GM04503 (cell line): ENCODE data around the gene TRPM2.
"Not testable (repeated sequence)": the region's sequence is repeated elsewhere in the genome, so short reads cannot be mapped to it uniquely, and the experiment has no call there.

ENCODE experiments used
- DNase-seq: peaks from one replicate; pipeline ENCODE4 v3.0.0-alpha.2; 2012; ENCODE audit warnings: low read depth

TRPM2 gene

GRCh38 chr21:44415073-44416025 is 61.9 kb downstream of the TRPM2 start:
- no peak for DNase-seq

DNA sequence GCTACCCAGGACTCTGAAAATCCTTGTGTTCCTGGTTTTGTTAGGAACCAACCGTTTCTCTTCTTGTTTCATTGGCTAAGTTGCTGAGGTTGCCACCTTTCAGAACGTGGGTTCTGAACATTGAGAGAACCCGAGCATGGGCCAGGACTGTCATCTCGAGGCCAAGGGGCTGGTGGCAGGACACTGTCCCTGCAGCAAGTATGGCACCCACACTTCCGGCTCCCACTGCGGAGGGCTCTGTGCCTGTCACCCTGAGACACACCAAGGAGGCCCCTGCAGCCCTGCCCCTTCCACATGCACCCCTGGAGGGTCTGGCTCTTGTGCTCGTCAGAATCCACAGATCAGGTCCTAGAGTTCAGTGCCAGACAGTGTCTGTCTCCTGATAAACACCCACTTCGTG is 62.8 kb downstream of the TRPM2 start:
- DNase-seq = no peak

DNA sequence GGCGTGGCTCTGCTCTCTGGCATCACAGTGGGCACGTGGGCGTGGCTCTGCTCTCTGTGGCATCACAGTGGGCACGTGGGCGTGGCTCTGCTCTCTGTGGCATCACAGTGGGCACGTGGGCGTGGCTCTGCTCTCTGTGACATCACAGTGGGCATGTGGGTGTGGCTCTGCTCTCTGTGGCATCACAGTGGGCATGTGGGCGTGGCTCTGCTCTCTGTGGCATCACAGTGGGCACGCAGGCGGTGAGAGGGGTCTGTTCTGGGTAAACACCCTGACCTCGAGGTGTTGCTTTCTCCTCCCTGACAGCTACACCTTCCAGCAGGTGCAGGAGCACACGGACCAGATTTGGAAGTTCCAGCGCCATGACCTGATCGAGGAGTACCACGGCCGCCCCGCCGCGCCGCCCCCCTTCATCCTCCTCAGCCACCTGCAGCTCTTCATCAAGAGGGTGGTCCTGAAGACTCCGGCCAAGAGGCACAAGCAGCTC is 64.2 kb downstream of the TRPM2 start:
- not testable (repeated sequence) for DNase-seq

GRCh38 chr21:44418108-44418875 is 64.9 kb downstream of the TRPM2 start:
- no peak for DNase-seq

- no peak for DNase-seq
Measured at GRCh38 chr21:44418876-44419230, 65.4 kb downstream of the TRPM2 start.

DNA sequence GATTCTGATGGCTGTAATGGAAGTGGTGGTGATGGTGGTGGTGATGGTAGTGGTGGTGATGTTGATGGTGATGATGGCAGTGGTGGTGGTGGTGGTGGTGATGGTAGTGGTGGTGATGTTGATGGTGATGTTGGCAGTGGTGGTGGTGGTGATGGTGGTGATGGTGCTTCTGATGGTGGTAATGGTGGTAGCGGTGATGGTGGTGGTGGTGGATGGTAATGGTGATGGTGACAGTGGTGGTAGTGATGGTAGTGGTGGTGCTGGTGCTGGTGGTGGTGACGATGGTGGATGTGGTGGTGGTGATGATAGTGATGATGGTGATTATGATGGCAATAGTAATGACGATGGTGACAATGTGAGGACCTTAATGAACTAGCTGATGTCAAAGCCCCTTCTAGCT is 66.3 kb downstream of the TRPM2 start:
- DNase-seq = no peak

- DNase-seq = no peak
Measured at GRCh38 chr21:44420416-44421205, 67.2 kb downstream of the TRPM2 start.

DNA sequence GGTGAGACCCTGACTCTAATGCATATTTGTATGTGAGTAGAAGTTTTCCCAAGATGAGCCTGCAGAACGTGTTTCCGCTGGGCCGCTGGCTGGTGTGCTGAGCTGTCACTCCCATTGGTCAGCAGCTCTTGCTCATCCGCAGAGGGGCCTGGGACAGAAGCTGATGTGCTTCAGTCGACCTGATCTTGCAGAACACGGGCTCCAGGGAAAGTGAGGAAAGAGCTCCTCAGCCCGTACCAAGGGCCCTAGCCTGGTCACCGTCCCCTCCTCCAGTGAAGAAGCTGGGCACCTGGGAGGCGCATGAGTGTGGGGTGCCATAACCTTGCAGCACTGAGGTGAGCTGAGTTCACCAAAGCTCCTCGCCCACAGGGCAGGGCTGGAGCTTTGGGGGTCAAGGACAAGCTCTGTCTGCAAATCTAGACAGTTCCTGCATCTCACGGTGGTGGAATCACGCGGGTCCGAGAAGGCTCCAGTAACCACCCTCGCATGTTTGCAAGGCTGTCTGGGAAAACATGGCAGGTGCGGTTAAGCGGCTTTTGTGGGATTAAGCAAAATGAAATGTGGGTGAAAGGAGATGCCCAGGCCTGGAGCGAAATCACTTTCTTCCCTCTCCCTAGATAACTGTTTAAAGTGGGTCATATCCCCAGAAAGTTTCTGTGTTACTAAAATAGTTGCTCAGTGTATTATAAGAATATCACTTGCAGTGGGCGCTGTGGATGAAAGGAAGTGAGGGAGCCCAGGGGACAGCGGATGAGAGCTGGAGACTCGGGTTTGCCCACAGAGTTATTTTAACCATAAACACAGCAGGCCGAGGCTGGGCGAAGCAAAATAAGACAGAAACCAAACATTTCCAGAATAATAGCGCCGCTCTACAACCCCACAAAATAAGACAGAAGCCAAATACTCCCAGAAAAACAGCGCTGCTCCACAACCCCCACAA is 68.8 kb downstream of the TRPM2 start:
- no peak for DNase-seq

- DNase-seq = no peak
Measured at GRCh38 chr21:44423312-44423821, 69.9 kb downstream of the TRPM2 start.

DNA sequence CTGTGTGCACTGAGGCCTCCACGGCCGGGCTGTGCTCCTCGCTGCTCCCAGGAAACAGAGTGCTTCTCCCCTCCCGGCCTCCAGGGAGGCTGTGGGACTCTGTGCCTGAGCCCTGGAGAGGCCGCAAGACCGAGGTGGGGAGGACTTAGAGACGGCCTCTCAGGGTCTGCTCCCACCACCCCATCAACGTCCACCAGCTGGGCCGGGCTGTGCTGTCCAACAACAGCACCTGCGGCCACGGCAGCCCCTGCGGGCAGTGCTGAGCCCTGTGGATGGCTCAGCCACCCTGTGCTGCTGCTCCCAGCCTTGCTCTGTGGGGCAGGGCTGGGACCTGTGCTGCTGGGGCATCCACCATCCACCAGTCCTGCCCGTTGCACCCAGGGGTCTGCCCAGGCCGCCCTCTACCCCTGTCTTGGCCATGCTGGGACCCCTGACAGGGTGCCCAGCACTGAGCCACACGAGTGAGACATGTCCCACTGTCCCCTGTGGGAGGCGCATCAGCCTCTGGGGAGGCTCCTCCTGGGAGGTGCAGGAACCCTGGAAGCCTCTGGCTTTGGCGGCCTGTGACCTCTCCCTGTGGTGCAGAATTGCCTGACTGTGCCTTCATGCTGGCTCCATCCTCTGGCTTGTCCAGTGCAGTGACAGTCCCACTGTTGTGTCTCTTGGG is 70.7 kb downstream of the TRPM2 start:
- DNase-seq = no peak

DNA sequence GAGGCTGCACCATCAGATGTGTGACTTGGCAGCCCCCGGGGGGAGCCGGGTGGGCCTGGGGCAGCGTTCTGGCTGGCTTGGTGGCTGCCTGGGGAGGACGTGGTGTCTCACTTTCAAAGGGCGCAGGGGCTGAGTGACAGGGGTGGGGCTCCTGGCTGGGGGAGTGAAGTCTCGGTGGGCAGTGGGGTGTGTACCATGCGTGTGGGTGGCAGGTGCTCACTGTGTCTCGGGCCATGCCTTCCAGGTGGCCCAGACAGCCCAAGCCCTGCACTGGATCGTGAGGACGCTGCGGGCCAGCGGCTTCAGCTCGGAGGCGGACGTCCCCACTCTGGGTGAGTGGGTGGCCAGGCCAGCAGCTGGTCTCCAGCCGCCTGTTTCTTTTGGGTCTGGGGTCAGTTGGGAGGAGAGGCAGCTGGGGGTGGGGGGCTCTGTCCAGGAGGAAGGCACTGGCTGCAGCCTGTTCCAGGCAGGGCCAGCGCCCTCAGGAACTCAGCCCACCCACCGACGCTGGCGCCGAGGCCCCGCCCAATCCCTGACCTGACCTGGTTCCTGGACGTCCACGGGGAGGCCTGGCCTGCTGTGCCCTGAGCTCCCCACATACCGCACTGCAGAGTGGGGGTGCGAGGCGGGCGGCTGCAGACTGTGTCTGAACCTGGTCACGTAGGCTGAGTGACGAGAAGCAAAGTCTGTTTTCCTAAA is 71.3 kb downstream of the TRPM2 start:
- DNase-seq = no peak

DNA sequence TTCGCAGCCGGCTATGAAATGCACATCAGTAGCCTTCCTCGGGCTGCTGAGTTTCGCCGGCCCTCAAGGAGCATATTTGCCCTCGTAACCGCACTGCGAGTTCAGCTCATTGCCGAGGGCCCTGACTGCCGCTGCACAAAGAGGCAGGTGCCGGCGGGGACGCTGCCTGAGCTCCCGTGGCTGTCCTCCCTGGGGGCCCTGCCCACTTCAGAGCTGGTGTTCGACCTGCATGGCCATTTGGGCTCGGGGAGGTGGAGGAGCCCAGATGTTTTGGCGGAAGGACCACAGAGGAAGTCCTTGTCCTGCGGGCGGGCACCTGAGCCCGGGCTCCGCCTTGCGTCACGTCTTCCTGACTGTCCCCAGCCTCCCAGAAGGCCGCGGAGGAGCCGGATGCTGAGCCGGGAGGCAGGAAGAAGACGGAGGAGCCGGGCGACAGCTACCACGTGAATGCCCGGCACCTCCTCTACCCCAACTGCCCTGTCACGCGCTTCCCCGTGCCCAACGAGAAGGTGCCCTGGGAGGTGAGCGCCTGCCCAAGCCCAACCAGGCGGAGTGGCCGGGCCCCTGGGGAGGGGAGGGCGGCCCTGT is 72.0 kb downstream of the TRPM2 start:
- DNase-seq = no peak

GRCh38 chr21:44425895-44426662 is 72.7 kb downstream of the TRPM2 start:
- DNase-seq = no peak

- DNase-seq = no peak
Measured at GRCh38 chr21:44426663-44427191, 73.3 kb downstream of the TRPM2 start.

GRCh38 chr21:44427241-44428120 is 74.1 kb downstream of the TRPM2 start:
- DNase-seq = no peak

DNA sequence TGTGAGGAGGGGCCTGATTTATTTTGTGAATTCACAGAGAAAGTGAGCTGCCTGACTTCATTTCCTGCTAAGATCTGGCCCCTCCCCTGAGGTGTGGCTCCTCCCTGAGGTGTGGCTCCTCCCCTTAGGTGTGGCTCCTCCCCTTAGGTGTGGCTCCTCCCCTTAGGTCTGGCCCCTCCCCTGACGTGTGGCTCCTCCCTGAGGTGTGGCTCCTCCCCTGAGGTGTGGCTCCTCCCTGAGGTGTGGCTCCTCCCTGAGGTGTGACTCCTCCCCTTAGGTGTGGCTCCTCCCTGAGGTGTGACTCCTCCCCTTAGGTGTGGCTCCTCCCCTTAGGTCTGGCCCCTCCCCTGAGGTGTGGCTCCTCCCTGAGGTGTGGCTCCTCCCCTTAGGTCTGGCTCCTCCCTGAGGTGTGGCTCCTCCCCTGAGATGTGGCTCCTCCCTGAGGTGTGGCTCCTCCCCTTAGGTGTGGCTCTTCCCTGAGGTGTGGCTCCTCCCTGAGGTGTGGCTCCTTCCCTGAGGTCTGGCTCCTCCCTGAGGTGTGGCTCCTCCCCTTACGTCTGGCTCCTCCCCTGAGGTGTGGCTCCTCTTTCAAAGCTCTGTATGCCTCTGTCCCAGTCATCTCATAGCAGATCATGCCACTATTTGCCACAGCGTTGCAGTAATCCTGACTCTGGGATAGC is 75.0 kb downstream of the TRPM2 start:
- no peak for DNase-seq

DNA sequence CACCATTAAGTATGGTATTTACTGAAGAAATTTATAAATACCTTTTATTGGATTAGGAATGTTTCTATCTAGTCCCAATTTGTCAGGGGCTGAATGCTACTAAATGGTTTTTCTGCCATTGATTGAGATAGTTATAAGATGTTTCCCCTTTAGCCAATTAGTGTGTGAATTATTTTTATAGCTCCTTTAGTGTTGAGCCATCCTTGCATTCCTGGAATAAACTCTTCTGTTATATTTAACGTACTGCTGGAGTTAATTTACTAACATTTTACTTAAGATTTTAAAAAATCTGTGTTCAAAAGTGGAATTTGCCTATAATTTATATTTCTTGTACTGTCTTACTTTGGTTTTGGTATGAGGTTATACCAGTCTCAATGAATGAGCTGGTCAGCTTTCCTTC is 76.5 kb downstream of the TRPM2 start:
- no peak for DNase-seq
